Ishikawa (cell line): ENCODE measurements around the gene PPRC1.

ENCODE experiments used
- EP300 ChIP-seq: IDR thresholded peaks from 2 replicates; pipeline ENCODE4 v1.6.1; 2012; ENCODE audit warnings: borderline replicate concordance
- NFIC ChIP-seq: IDR thresholded peaks from 2 replicates; pipeline ENCODE4 v1.6.1; 2012
- RAD21 ChIP-seq: IDR thresholded peaks from 2 replicates; pipeline ENCODE4 v1.6.1; 2012; ENCODE audit warnings: low read depth
- TAF1 ChIP-seq: IDR thresholded peaks from 2 replicates; pipeline ENCODE4 v1.6.1; 2012; ENCODE audit warnings: low read depth, mild to moderate bottlenecking
- YY1 ChIP-seq: IDR thresholded peaks from 2 replicates; pipeline ENCODE4 v1.6.1; 2012; ENCODE audit warnings: low read depth
- TF ChIP-seq, protein P1 (sequence below): IDR thresholded peaks from 2 replicates; pipeline ENCODE4 v1.6.1; 2012
- TF ChIP-seq, protein P2 (sequence below): IDR thresholded peaks from 2 replicates; pipeline ENCODE4 v1.6.1; 2012
- TF ChIP-seq, protein P3 (sequence below): IDR thresholded peaks from 2 replicates; pipeline ENCODE4 v1.6.1; 2012; ENCODE audit warnings: low read depth, mild to moderate bottlenecking

DNA sequence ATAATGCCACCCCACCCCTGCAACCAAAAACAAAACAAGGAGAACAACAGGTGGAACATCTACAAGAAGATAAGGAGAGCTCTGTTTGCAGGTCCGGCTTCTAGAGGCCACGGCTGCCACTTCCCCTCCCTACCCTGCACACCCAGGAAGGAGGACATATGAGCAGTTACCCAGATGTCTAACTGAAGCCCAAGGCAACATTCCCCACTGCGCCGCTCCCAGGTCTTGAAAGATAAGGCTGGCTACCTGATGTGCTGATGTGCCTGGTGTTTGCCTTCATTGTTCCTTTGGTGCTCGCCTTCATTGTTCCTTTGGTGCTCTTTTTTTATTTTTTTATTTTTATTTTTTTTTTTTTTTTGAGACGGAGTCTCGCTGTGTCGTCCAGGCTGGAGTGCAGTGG is 46.6 kb upstream of the PPRC1 start:
- no peak for TF ChIP-seq YY1
- no peak for TF ChIP-seq EP300
- TF ChIP-seq TAF1 = no peak
- TF ChIP-seq RAD21 = no peak
- TF ChIP-seq, protein P1, sequence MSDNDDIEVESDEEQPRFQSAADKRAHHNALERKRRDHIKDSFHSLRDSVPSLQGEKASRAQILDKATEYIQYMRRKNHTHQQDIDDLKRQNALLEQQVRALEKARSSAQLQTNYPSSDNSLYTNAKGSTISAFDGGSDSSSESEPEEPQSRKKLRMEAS = no peak
- TF ChIP-seq NFIC = no peak
- TF ChIP-seq, protein P2, sequence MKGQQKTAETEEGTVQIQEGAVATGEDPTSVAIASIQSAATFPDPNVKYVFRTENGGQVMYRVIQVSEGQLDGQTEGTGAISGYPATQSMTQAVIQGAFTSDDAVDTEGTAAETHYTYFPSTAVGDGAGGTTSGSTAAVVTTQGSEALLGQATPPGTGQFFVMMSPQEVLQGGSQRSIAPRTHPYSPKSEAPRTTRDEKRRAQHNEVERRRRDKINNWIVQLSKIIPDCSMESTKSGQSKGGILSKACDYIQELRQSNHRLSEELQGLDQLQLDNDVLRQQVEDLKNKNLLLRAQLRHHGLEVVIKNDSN = no peak
- TF ChIP-seq, protein P3, sequence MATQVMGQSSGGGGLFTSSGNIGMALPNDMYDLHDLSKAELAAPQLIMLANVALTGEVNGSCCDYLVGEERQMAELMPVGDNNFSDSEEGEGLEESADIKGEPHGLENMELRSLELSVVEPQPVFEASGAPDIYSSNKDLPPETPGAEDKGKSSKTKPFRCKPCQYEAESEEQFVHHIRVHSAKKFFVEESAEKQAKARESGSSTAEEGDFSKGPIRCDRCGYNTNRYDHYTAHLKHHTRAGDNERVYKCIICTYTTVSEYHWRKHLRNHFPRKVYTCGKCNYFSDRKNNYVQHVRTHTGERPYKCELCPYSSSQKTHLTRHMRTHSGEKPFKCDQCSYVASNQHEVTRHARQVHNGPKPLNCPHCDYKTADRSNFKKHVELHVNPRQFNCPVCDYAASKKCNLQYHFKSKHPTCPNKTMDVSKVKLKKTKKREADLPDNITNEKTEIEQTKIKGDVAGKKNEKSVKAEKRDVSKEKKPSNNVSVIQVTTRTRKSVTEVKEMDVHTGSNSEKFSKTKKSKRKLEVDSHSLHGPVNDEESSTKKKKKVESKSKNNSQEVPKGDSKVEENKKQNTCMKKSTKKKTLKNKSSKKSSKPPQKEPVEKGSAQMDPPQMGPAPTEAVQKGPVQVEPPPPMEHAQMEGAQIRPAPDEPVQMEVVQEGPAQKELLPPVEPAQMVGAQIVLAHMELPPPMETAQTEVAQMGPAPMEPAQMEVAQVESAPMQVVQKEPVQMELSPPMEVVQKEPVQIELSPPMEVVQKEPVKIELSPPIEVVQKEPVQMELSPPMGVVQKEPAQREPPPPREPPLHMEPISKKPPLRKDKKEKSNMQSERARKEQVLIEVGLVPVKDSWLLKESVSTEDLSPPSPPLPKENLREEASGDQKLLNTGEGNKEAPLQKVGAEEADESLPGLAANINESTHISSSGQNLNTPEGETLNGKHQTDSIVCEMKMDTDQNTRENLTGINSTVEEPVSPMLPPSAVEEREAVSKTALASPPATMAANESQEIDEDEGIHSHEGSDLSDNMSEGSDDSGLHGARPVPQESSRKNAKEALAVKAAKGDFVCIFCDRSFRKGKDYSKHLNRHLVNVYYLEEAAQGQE = no peak
